SK-N-SH (cell line): ENCODE results near the gene SLC22A17. TPM values are rescaled to one million over a fixed set of nuclear protein-coding genes. Genes with fewer than 3 reads are reported as not detected.

Experiments used
- CTCF ChIA-PET: fragments of 300-600, 350-600 bp; formaldehyde crosslinking; extraction: SDS; loops from one replicate; lab custom pipeline; 2021; lab: Yijun Ruan, JAX
- POLR2A ChIA-PET: fragments of 350-600 bp; sonication (Branson Sonifier 250); formaldehyde crosslinking; extraction: SDS; loops from one replicate; lab custom pipeline; 2020; ENCODE audit warnings: antibody characterized with exemption, inconsistent platforms; lab: Yijun Ruan, JAX
- DNase-seq: peaks from one replicate; pipeline ENCODE4 v3.0.0; 2012
- H2AFZ ChIP-seq: fragments of 200-600 bp; sonication (generic); 2 replicates; pipeline ENCODE4 v1.8.1; 2016; ENCODE audit warnings: antibody characterized with exemption, mild to moderate bottlenecking, low read depth
- H3F3A ChIP-seq: fragments of 200-600 bp; sonication (generic); replicated peaks from 2 replicates; pipeline ENCODE3; 2016; ENCODE audit warnings: antibody characterized with exemption, mild to moderate bottlenecking; ENCODE audit not compliant: insufficient read depth
- H3K27ac ChIP-seq, 2 experiments: fragments of 200-500 bp in 1 of 2; fragments of 200-600 bp in 1 of 2; sonication (Bioruptor generic) in 1 of 2; sonication (generic), shearing (Covaris generic) in 1 of 2; 2 replicates each; pipeline versions ENCODE4 v1.5.1 to v1.6.1; 2014 to 2016; ENCODE audit warnings: low read depth in 2 of 2, inconsistent platforms in 1 of 2, low read length in 1 of 2, mild to moderate bottlenecking in 1 of 2, mixed read lengths in 1 of 2
- H3K27me3 ChIP-seq: fragments of 200-600 bp; sonication (generic), shearing (Covaris generic); 2 replicates; pipeline ENCODE4 v1.6.1; 2016; ENCODE audit warnings: mixed run types; ENCODE audit not compliant: insufficient read depth
- H3K36me3 ChIP-seq, 2 experiments: fragments of 200-500 bp in 1 of 2; fragments of 200-600 bp in 1 of 2; sonication (Bioruptor generic) in 1 of 2; sonication (generic) in 1 of 2; replicated peaks in 1 of 2; 2 replicates each; pipeline versions ENCODE3 to v1.5.1; 2014 to 2016; ENCODE audit warnings: low read length in 1 of 2, mild to moderate bottlenecking in 1 of 2; ENCODE audit not compliant: insufficient read depth in 2 of 2, control insufficient read depth in 1 of 2
- H3K4me1 ChIP-seq, 2 experiments: fragments of 200-500 bp in 1 of 2; fragments of 200-600 bp in 1 of 2; sonication (Bioruptor generic) in 1 of 2; sonication (generic), shearing (Covaris generic) in 1 of 2; 2 replicates each; pipeline versions ENCODE4 v1.5.1 to v1.6.1; 2014 to 2016; ENCODE audit warnings: low read depth in 1 of 2, low read length in 1 of 2, mixed run types in 1 of 2; ENCODE audit not compliant: insufficient read depth in 2 of 2, control insufficient read depth in 1 of 2
- H3K4me2 ChIP-seq: fragments of 200-600 bp; sonication (generic), shearing (Covaris generic); 2 replicates; pipeline ENCODE4 v1.6.1; 2017; ENCODE audit warnings: mixed run types
- H3K4me3 ChIP-seq, 2 experiments: fragments of 200-500 bp in 1 of 2; fragments of 200-600 bp in 1 of 2; sonication (Bioruptor generic) in 1 of 2; sonication (generic), shearing (Covaris generic) in 1 of 2; 2 replicates each; pipeline versions ENCODE4 v1.5.1 to v1.8.1; 2014 to 2016; ENCODE audit warnings: low read depth in 2 of 2, inconsistent platforms in 1 of 2, low read length in 1 of 2, mild to moderate bottlenecking in 1 of 2, mixed read lengths in 1 of 2, moderate library complexity in 1 of 2
- H3K79me2 ChIP-seq: fragments of 200-600 bp; sonication (generic); 2 replicates; pipeline ENCODE4 v1.8.1; 2017; ENCODE audit warnings: mild to moderate bottlenecking; ENCODE audit not compliant: insufficient read depth
- H3K9ac ChIP-seq: fragments of 200-600 bp; sonication (generic); 2 replicates; pipeline ENCODE4 v1.6.1; 2017; ENCODE audit warnings: mixed run types
- H3K9me2 ChIP-seq: fragments of 200-600 bp; sonication (generic); 2 replicates; pipeline ENCODE4 v1.6.1; 2017; ENCODE audit warnings: mixed run types
- H3K9me3 ChIP-seq: fragments of 200-600 bp; sonication (generic); 2 replicates; pipeline ENCODE4 v1.6.1; 2017; ENCODE audit warnings: mixed run types, mild to moderate bottlenecking, moderate library complexity
- H4K20me1 ChIP-seq: fragments of 200-600 bp; sonication (generic); 2 replicates; pipeline ENCODE4 v1.6.1; 2017; ENCODE audit warnings: mild to moderate bottlenecking, mixed run types; ENCODE audit not compliant: insufficient read depth
- GATA2 ChIP-seq: sonication (generic); formaldehyde crosslinking; IDR thresholded peaks from 2 replicates; pipeline ENCODE4 v1.5.0; 2020; ENCODE audit warnings: mild to moderate bottlenecking, missing genetic modification reagents
- JUND ChIP-seq: IDR thresholded peaks from 2 replicates; pipeline ENCODE4 v1.4.0; 2012
- MXI1 ChIP-seq: IDR thresholded peaks from 2 replicates; pipeline ENCODE4 v1.6.1; 2012; ENCODE audit warnings: mild to moderate bottlenecking, low read depth, low read length, improper control_type of control experiment
- POLR2AphosphoS5 ChIP-seq: IDR thresholded peaks from 2 replicates; pipeline ENCODE4 v1.6.1; 2012; ENCODE audit warnings: low read depth, low read length
- RAD21 ChIP-seq: IDR thresholded peaks from 2 replicates; pipeline ENCODE4 v1.6.1; 2012; ENCODE audit warnings: mild to moderate bottlenecking, low read length
- SMC3 ChIP-seq: IDR thresholded peaks from 2 replicates; pipeline ENCODE4 v1.6.1; 2012; ENCODE audit warnings: low read depth, low read length, improper control_type of control experiment
- TAF1 ChIP-seq: IDR thresholded peaks from 2 replicates; pipeline ENCODE4 v1.6.1; 2012; ENCODE audit warnings: low read depth, mild to moderate bottlenecking, low read length, moderate library complexity, borderline replicate concordance
- WGBS: methylation state at CpG from one replicate; pipeline ENCODE4 v1.1.6; 2017; ENCODE audit warnings: low lambda C conversion rate; 5-methylcytosine and 5-hydroxymethylcytosine counted together
- polyA plus RNA-seq, 3 experiments: library from polyadenylated mRNA; depleted of rRNA; stranded (reverse); fragments of >200 nt; gene quantifications; 2 replicates each; pipeline ENCODE4 v1.2.3, GENCODE V29; 2012
- TF ChIP-seq, protein P1 (sequence below): fragments of 200-600 bp; sonication (generic); IDR thresholded peaks from 2 replicates; pipeline ENCODE4 v1.6.1; 2017; ENCODE audit warnings: antibody characterized with exemption, mild to moderate bottlenecking, moderate library complexity
- TF ChIP-seq, protein P2 (sequence below): IDR thresholded peaks from 2 replicates; pipeline ENCODE4 v1.4.0; 2012; ENCODE audit warnings: low read depth

The SLC22A17 gene
- polyA plus RNA-seq, 1 of the 3 experiments (the other 2 are of a cell fraction): 27.2 TPM

DNA sequence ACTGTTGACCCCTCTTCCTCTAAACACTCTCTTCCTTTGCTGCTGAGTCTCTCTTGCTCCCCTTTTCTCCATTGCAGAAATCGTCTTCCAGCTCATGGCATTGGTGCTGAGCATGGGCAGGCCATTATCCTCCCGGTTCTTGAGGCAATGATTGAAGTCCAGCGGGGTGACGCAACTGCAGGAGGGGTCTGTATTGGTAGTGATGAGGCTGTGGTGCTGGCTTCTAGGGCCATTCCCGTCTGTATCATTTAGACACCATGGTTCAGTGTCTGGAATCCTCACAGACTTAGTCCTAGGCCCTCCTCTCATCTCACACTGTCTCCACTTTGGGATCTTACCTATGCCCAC is 720 bp upstream of the SLC22A17 start:
- POLR2A ChIA-PET: interaction anchor here (0.6 to 4.1 kb wide), 5 partner anchors 9 to 114 kb away, joined by 4 to 45 read pairs (median 8); partner anchors contain the start of genes EFS and PABPN1
- Histone ChIP-seq H4K20me1 (no peaks in the 10 kb centered on the region), H3F3A (no peaks in the 10 kb centered on the region), H3K36me3 (peaks cover 0 to 4% of the 10 kb centered on the region in 2 experiments), H3K9me2 (no peaks in the 10 kb centered on the region), H2AFZ (no peak overlapping the region; the same call in 1 of the 2 replicates), H3K9ac (no peak overlapping the region), H3K27ac (peak overlapping the region in 1 of 2 experiments; percentile 92; a peak in 1 of 4 replicates), H3K4me1 (peaks cover 0 to 12% of the 10 kb centered on the region in 2 experiments; a peak in 1 of 4 replicates), H3K27me3 (no peaks in the 10 kb centered on the region), H3K4me3 (no peak overlapping the region; a peak in 1 of 4 replicates), H3K4me2 (peak overlapping the region; percentile 96; the same call in 1 of the 2 replicates), H3K79me2 (no peaks in the 10 kb centered on the region), H3K9me3 (no peaks in the 10 kb centered on the region)
- DNase-seq: no peak
- WGBS: 79% methylated on average over 5 of the region's 5 CpGs
- CTCF ChIA-PET: interaction anchor here (1.0 to 4.0 kb wide), 11 partner anchors 8 to 206 kb away, joined by 3 to 30 read pairs (median 5); partner anchors contain the start of genes EFS and PABPN1
- TF ChIP-seq SMC3 (no peak), GATA2 (no peak)

DNA sequence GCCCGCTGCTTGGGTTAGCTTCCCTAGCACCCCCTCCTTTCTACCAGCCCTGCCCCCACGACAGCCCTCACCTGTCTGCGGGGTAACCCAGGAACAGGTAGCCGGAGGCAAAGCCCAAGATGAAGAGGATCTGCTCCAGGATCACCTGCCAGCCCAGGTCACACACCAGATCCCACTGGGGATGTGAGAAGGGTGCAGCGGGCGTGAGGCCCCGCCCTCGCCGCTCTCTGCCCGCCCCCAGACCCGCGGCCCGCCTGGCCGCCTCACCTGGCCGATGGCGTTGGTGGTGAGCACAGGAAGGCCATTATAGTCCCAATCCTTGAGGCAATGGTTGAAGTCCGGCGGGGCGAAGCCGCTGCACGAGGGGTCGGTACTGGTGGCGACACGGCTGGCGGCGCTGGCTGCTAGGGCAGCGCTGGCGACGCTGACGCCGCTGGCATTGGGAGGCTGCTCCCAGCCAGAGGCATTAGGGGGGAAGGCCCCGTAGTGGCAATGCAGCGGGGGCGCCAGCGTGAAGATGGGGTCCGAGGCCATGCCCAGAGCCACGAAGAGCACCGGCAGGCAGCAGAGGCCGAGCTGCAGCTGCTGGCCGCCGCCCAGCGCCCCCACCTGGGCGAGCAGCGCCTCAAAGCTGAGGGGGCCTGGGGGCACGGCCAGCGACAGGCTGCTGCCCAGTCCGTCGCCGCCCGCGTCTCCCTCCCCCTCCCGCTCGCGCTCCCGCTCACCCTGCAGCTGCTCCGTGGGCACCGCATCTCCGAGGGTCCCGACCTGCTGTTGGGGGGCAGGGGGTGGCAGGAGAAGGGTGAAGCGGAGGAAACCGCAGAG is 794 bp downstream of the SLC22A17 start:
- CTCF ChIA-PET: interaction anchor here (0.6 to 4.0 kb wide), 15 partner anchors 9 to 532 kb away, joined by 3 to 30 read pairs (median 4); partner anchors contain the start of gene PABPN1
- DNase-seq: peak; percentile 93
- 22% methylated on average over 15 of the region's 61 CpGs for WGBS

More for the DNA sequence above, 794 bp downstream of the SLC22A17 start:
- POLR2A ChIA-PET: interaction anchor here (0.6 to 4.1 kb wide), 7 partner anchors 9 to 128 kb away, joined by 3 to 45 read pairs (median 7); partner anchors contain the start of genes EFS and PABPN1
- no peaks in the 10 kb centered on the region for H3K9me3 ChIP-seq
- TF ChIP-seq, protein P1, sequence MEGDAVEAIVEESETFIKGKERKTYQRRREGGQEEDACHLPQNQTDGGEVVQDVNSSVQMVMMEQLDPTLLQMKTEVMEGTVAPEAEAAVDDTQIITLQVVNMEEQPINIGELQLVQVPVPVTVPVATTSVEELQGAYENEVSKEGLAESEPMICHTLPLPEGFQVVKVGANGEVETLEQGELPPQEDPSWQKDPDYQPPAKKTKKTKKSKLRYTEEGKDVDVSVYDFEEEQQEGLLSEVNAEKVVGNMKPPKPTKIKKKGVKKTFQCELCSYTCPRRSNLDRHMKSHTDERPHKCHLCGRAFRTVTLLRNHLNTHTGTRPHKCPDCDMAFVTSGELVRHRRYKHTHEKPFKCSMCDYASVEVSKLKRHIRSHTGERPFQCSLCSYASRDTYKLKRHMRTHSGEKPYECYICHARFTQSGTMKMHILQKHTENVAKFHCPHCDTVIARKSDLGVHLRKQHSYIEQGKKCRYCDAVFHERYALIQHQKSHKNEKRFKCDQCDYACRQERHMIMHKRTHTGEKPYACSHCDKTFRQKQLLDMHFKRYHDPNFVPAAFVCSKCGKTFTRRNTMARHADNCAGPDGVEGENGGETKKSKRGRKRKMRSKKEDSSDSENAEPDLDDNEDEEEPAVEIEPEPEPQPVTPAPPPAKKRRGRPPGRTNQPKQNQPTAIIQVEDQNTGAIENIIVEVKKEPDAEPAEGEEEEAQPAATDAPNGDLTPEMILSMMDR: peak; percentile 22
- TF ChIP-seq MXI1 (peak; percentile 32), POLR2AphosphoS5 (no peak), TAF1 (no peak), RAD21 (no peak), JUND (no peak)
- TF ChIP-seq, protein P2, sequence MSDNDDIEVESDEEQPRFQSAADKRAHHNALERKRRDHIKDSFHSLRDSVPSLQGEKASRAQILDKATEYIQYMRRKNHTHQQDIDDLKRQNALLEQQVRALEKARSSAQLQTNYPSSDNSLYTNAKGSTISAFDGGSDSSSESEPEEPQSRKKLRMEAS: peak; percentile 10; the same call in 1 of the 2 replicates
- H3K27me3 ChIP-seq: no peaks in the 10 kb centered on the region
- H3K9ac ChIP-seq: peak overlapping the region; percentile 49
- H4K20me1 ChIP-seq: no peaks in the 10 kb centered on the region
- H3K4me3 ChIP-seq: peak overlapping the region; percentile 81 to 82
- peak overlapping the region in 1 of 2 experiments; percentile 92; a peak in 2 of 4 replicates for H3K27ac ChIP-seq
- H3K36me3 ChIP-seq: peaks cover 0 to 2% of the 10 kb centered on the region in 2 experiments
- H3K9me2 ChIP-seq: no peaks in the 10 kb centered on the region
- H3K4me2 ChIP-seq: peak overlapping the region; percentile 96
- no peaks in the 10 kb centered on the region for H3F3A ChIP-seq
- no peaks in the 10 kb centered on the region for H3K79me2 ChIP-seq
- H3K4me1 ChIP-seq: peaks cover 0 to 12% of the 10 kb centered on the region in 2 experiments; a peak in 1 of 4 replicates
- H2AFZ ChIP-seq: peak overlapping the region; percentile 77; the same call in 1 of the 2 replicates
